ENCODE data around the gene CPNE4. TPM values are rescaled to one million over a fixed set of nuclear protein-coding genes. Genes with fewer than 3 reads are reported as not detected.
A peak's percentile ranks its signal among the peaks of the same experiment; 100 is the strongest.

CPNE4 gene
- total RNA-seq, 1 experiment from 2014 or later: 31.1 TPM

GRCh38 chr3:131605916-131606315 is 428.9 kb downstream of the CPNE4 start:
- peaks cover 13% of the 10 kb centered on the region for H3K4me1 Mint-ChIP-seq (ENCODE audit: low read depth, unreplicated experiment)
- no peaks in the 10 kb centered on the region for H3K27me3 Mint-ChIP-seq (ENCODE audit: unreplicated experiment)
- no peaks in the 10 kb centered on the region for H3K36me3 Mint-ChIP-seq (ENCODE audit: insufficient read depth, unreplicated experiment)
- no TSS peak for BruUV-seq (replicated peaks)
- TF ChIP-seq CTCF (IDR thresholded peaks at IDR 0.05; ENCODE audit: unreplicated experiment): no peak
- H3K27ac Mint-ChIP-seq (ENCODE audit: unreplicated experiment): no peak overlapping the region
- H3K9me3 Mint-ChIP-seq (ENCODE audit: low read depth, unreplicated experiment): no peaks in the 10 kb centered on the region
- CTCF ChIA-PET: interaction anchor here (1.0 kb wide), 1 partner anchor 56 kb away, joined by 3 read pairs; no protein-coding TSS in a partner anchor
- no peak overlapping the region for H3K4me3 Mint-ChIP-seq (ENCODE audit: low read depth, unreplicated experiment)
- peak; percentile 62 for DNase-seq
- intact Hi-C loops (cut with micrococcal nuclease; ENCODE audit: unreplicated experiment): no loop called here

- Mint-ChIP-seq H3K36me3 (ENCODE audit: insufficient read depth, unreplicated experiment) (no peaks in the 10 kb centered on the region), H3K4me1 (ENCODE audit: low read depth, unreplicated experiment) (peaks cover 25% of the 10 kb centered on the region), H3K27me3 (ENCODE audit: unreplicated experiment) (no peaks in the 10 kb centered on the region), H3K4me3 (ENCODE audit: low read depth, unreplicated experiment) (no peak overlapping the region), H3K9me3 (ENCODE audit: low read depth, unreplicated experiment) (no peaks in the 10 kb centered on the region), H3K27ac (ENCODE audit: unreplicated experiment) (no peak overlapping the region)
- intact Hi-C loops (cut with micrococcal nuclease; ENCODE audit: unreplicated experiment): no loop called here
- no peak for TF ChIP-seq CTCF (IDR thresholded peaks at IDR 0.05; ENCODE audit: unreplicated experiment)
- no peak for DNase-seq
- no TSS peak for BruUV-seq (replicated peaks)
- CTCF ChIA-PET: no interaction called here
These were observed 432.6 kb downstream of the CPNE4 start for GRCh38 chr3:131602011-131602779.

- Mint-ChIP-seq H3K27me3 (ENCODE audit: unreplicated experiment) (no peaks in the 10 kb centered on the region), H3K4me3 (ENCODE audit: low read depth, unreplicated experiment) (no peak overlapping the region), H3K9me3 (ENCODE audit: low read depth, unreplicated experiment) (no peaks in the 10 kb centered on the region), H3K4me1 (ENCODE audit: low read depth, unreplicated experiment) (peaks cover 21% of the 10 kb centered on the region), H3K36me3 (ENCODE audit: insufficient read depth, unreplicated experiment) (no peaks in the 10 kb centered on the region), H3K27ac (ENCODE audit: unreplicated experiment) (no peak overlapping the region)
- intact Hi-C loops (cut with micrococcal nuclease; ENCODE audit: unreplicated experiment): no loop called here
- no peak for TF ChIP-seq CTCF (IDR thresholded peaks at IDR 0.05; ENCODE audit: unreplicated experiment)
- no TSS peak for BruUV-seq (replicated peaks)
- DNase-seq: peak; percentile 23
- CTCF ChIA-PET: interaction anchor here (0.8 to 1.3 kb wide), 2 partner anchors 14 to 19 kb away, joined by 3 read pairs; no protein-coding TSS in a partner anchor
These were observed 437.0 kb downstream of the CPNE4 start for GRCh38 chr3:131597816-131598215.

- intact Hi-C loops (cut with micrococcal nuclease; ENCODE audit: unreplicated experiment): no loop called here
- H3K4me1 Mint-ChIP-seq (ENCODE audit: low read depth, unreplicated experiment): peaks cover 21% of the 10 kb centered on the region
- no peaks in the 10 kb centered on the region for H3K9me3 Mint-ChIP-seq (ENCODE audit: low read depth, unreplicated experiment)
- no peak overlapping the region for H3K4me3 Mint-ChIP-seq (ENCODE audit: low read depth, unreplicated experiment)
- H3K27me3 Mint-ChIP-seq (ENCODE audit: unreplicated experiment): no peaks in the 10 kb centered on the region
- H3K36me3 Mint-ChIP-seq (ENCODE audit: insufficient read depth, unreplicated experiment): no peaks in the 10 kb centered on the region
- H3K27ac Mint-ChIP-seq (ENCODE audit: unreplicated experiment): peak overlapping the region; percentile 6
- no peak for TF ChIP-seq CTCF (IDR thresholded peaks at IDR 0.05; ENCODE audit: unreplicated experiment)
- BruUV-seq (replicated peaks): no TSS peak
- DNase-seq: no peak
- CTCF ChIA-PET: interaction anchor here (0.7 to 1.2 kb wide), 5 partner anchors 12 to 590 kb away, joined by 3 to 5 read pairs (median 4); no protein-coding TSS in a partner anchor
These were observed 437.9 kb downstream of the CPNE4 start for GRCh38 chr3:131596884-131597283.
